K562 (cell line): Measurements from ENCODE around the gene PIGK. TPM values are rescaled to one million over a fixed set of nuclear protein-coding genes. Genes with fewer than 3 reads are reported as not detected.

Experiments used
- ATAC-seq: fragments of 200-7000 bp; cut with Tn5 transposase; 3 replicates; pipeline ENCODE4 v1.9.1; 2020; ENCODE audit warnings: moderate library complexity
- BruUV-seq: library from RNA; stranded (reverse); fragments of 400-500 nt; replicated peaks from 2 replicates; lab custom pipeline; 2021; lab: Mats Ljungman, UMichigan
- CTCF ChIA-PET: fragments of 300-600 bp; formaldehyde crosslinking; extraction: SDS; loops from one replicate; lab custom pipeline; 2021; ENCODE audit warnings: low intra/inter-chr PET ratio; lab: Yijun Ruan, JAX
- POLR2A ChIA-PET: fragments of 300-600, 350-650 bp; sonication (Branson Sonifier 250); formaldehyde crosslinking; extraction: SDS; loops from one replicate; lab custom pipeline; 2021; ENCODE audit warnings: antibody characterized with exemption, inconsistent platforms; lab: Yijun Ruan, JAX
- DNase-seq, 4 experiments: peaks; one replicate each; pipeline versions ENCODE4 v3.0.0 to v3.0.0-alpha.2; 2011 to 2018; ENCODE audit warnings: low spot score in 3 of 4, mixed read lengths in 3 of 4; ENCODE audit errors: extremely low read depth in 1 of 4
- FAIRE-seq: peaks from 2 replicates; lab custom pipeline; 2011; peaks lifted over from hg19 to GRCh38; lab: Jason Lieb, UNC
- H2AFZ ChIP-seq: 2 replicates; pipeline ENCODE4 v1.6.0; 2011; ENCODE audit warnings: low read depth, low read length, control low read depth, inconsistent platforms
- H3K27ac ChIP-seq: fragments of 200-600 bp; 3 replicates; pipeline ENCODE4 v1.8.0; 2011; ENCODE audit warnings: low read depth, mild to moderate bottlenecking, control low read depth, inconsistent platforms, low read length, moderate library complexity, mixed read lengths; ENCODE audit errors: extremely low read depth
- H3K27me3 ChIP-seq, 2 experiments: fragments of 300-600 bp in 1 of 2; 2 replicates in 1 of 2; 3 replicates in 1 of 2; pipeline versions ENCODE4 v1.6.0 to v1.8.0; 2011; ENCODE audit warnings: inconsistent platforms in 2 of 2, low read length in 2 of 2, mild to moderate bottlenecking in 1 of 2, mixed read lengths in 1 of 2, moderate library complexity in 1 of 2; ENCODE audit not compliant: control insufficient read depth in 2 of 2, insufficient read depth in 2 of 2
- H3K36me3 ChIP-seq: fragments of 300-600 bp; 3 replicates; pipeline ENCODE4 v1.8.0; 2011; ENCODE audit warnings: mild to moderate bottlenecking, low read length, inconsistent platforms; ENCODE audit not compliant: control insufficient read depth, insufficient read depth
- H3K4me1 ChIP-seq, 2 experiments: fragments of 200-600 bp in 1 of 2; replicated peaks in 1 of 2; 2 replicates in 1 of 2; 3 replicates in 1 of 2; pipeline versions ENCODE4 v1.5.1 to v1.8.0; 2011; ENCODE audit warnings: inconsistent platforms in 2 of 2, low read length in 2 of 2, mild to moderate bottlenecking in 1 of 2, mixed read lengths in 1 of 2, moderate library complexity in 1 of 2; ENCODE audit not compliant: control insufficient read depth in 2 of 2, insufficient read depth in 2 of 2
- H3K4me2 ChIP-seq: 2 replicates; pipeline ENCODE4 v1.6.1; 2011; ENCODE audit warnings: low read length, control low read depth, inconsistent platforms, mixed read lengths; ENCODE audit not compliant: insufficient read depth
- H3K4me3 ChIP-seq: fragments of 200-600 bp; sonication (generic), shearing (Covaris generic); 2 replicates; pipeline ENCODE4 v1.5.1; 2016; ENCODE audit warnings: control low read depth, inconsistent platforms
- H3K79me2 ChIP-seq: fragments of 200-600 bp; 3 replicates; pipeline ENCODE4 v1.8.0; 2011; ENCODE audit warnings: low read length, inconsistent platforms; ENCODE audit not compliant: control insufficient read depth, insufficient read depth
- H3K9ac ChIP-seq, 2 experiments: 2 replicates each; pipeline versions ENCODE4 v1.6.0 to v1.6.1; 2011; ENCODE audit warnings: low read depth in 2 of 2, low read length in 2 of 2, control low read depth in 1 of 2, inconsistent platforms in 1 of 2, mild to moderate bottlenecking in 1 of 2, mixed read lengths in 1 of 2; ENCODE audit not compliant: insufficient read depth in 1 of 2
- H3K9me1 ChIP-seq: one replicate; pipeline ENCODE4 v1.6.0; 2011; ENCODE audit warnings: inconsistent platforms, mild to moderate bottlenecking, low read length, moderate library complexity; ENCODE audit not compliant: control insufficient read depth, insufficient read depth
- H3K9me3 ChIP-seq: replicated peaks from 2 replicates; pipeline ENCODE4 v1.5.1; 2011; ENCODE audit warnings: low read depth, low read length, inconsistent platforms; ENCODE audit not compliant: control insufficient read depth, insufficient read depth
- H4K20me1 ChIP-seq: replicated peaks from 2 replicates; pipeline ENCODE4 v1.6.1; 2011; ENCODE audit warnings: low read length, inconsistent platforms, mixed read lengths; ENCODE audit not compliant: control insufficient read depth, insufficient read depth
- ERF ChIP-seq: fragments of 450-650 bp; formaldehyde crosslinking; IDR thresholded peaks from 2 replicates; pipeline ENCODE4 v1.4.0; 2020; ENCODE audit warnings: mild to moderate bottlenecking, mixed read lengths
- HBP1 ChIP-seq: fragments of 450-650 bp; formaldehyde crosslinking; IDR thresholded peaks from 2 replicates; pipeline ENCODE4 v1.4.0; 2022; ENCODE audit warnings: missing genetic modification characterization
- MCM7 ChIP-seq, 2 experiments: fragments of 450-650 bp; IDR thresholded peaks; 2 replicates each; pipeline ENCODE4 v1.6.1; 2016 to 2018
- NUFIP1 ChIP-seq: fragments of 450-650 bp; IDR thresholded peaks from 2 replicates; pipeline ENCODE4 v1.6.1; 2018; ENCODE audit not compliant: partially characterized antibody
- PHF8 ChIP-seq: fragments of 200-600 bp; sonication (generic); IDR thresholded peaks from 2 replicates; pipeline ENCODE4 v1.6.1; 2012; ENCODE audit warnings: mixed run types, mild to moderate bottlenecking, inconsistent platforms, low read length, moderate library complexity, borderline replicate concordance
- PPARD ChIP-seq: fragments of 250-450 bp; sonication (Bioruptor Pico); IDR thresholded peaks from 2 replicates; pipeline ENCODE4 v1.8.0; 2022; ENCODE audit warnings: inconsistent platforms, mild to moderate bottlenecking, moderate library complexity
- ZBTB26 ChIP-seq: fragments of 450-650 bp; formaldehyde crosslinking; IDR thresholded peaks from 2 replicates; pipeline ENCODE4 v1.4.0; 2022; ENCODE audit warnings: missing genetic modification characterization
- ZFP30 ChIP-seq: fragments of 250-450 bp; sonication (Bioruptor Pico); IDR thresholded peaks from 2 replicates; pipeline ENCODE4 v1.8.0; 2022; ENCODE audit warnings: moderate library complexity, mild to moderate bottlenecking, inconsistent platforms, borderline replicate concordance
- ZFPM2 ChIP-seq: fragments of 250-450 bp; sonication (Bioruptor Pico); IDR thresholded peaks from 2 replicates; pipeline ENCODE4 v1.5.1; 2022; ENCODE audit warnings: mild to moderate bottlenecking
- ZNF212 ChIP-seq: fragments of 450-650 bp; formaldehyde crosslinking; IDR thresholded peaks from 2 replicates; pipeline ENCODE4 v1.4.0; 2020; ENCODE audit warnings: mild to moderate bottlenecking
- ZNF778 ChIP-seq: fragments of 450-650 bp; formaldehyde crosslinking; IDR thresholded peaks from 2 replicates; pipeline ENCODE4 v1.4.0; 2020; ENCODE audit warnings: mild to moderate bottlenecking, moderate library complexity
- WGBS: fragments of 100-300 bp; shearing (Covaris generic); methylation state at CpG from one replicate; pipeline ENCODE4 v1.1.6; 2016; ENCODE audit warnings: low coverage, mixed read lengths; ENCODE audit not compliant: insufficient coverage; ENCODE audit errors: missing lambda C conversion rate; 5-methylcytosine and 5-hydroxymethylcytosine counted together
- in situ Hi-C: fragments of 300-500 bp; cut with MboI; formaldehyde crosslinking; loops from 4 replicates; pipeline ENCODE4 v1.15.0; 2018; ENCODE audit warnings: inconsistent platforms, mixed read lengths
- intact Hi-C: fragments of 100-400 bp; cut with micrococcal nuclease; formaldehyde crosslinking; loops from 2 replicates; pipeline ENCODE4 v1.14.2; 2022
- polyA plus RNA-seq, 8 experiments: library from polyadenylated mRNA; depleted of rRNA in 4 of 8; stranded (reverse) in 5 of 8; unstranded in 3 of 8; fragments of >200 nt; fragmentation: Nextera tagmentation in 2 of 8; fragmentation: Illumina TruSeq in 1 of 8; extraction: Ambion mirVana in 2 of 8; extraction: Trizol in 1 of 8; gene quantifications; 2 replicates each; pipeline versions ENCODE4 v1.2.1 to v1.2.3, GENCODE V29; 2011 to 2014; ENCODE audit warnings: inconsistent platforms in 1 of 8, missing spikeins in 1 of 8
- total RNA-seq, 7 experiments: library from RNA; depleted of rRNA in 6 of 7; stranded (reverse); fragments of >200 nt in 6 of 7; fragmentation: Illumina TruSeq in 2 of 7; extraction: Trizol in 2 of 7; gene quantifications; 2 replicates each; pipeline versions ENCODE4 v1.2.1 to v1.2.3, GENCODE V29; 2011 to 2021; ENCODE audit warnings: low replicate concordance in 1 of 7

The PIGK gene
- total and polyA plus RNA-seq, 9 of the 15 experiments (the other 6 are each of a cell fraction or from before 2014, with no cell fraction given), result 15.7 to 59.5 (median 29.9) TPM

GRCh38 chr1:77222496-77222895 is 3.3 kb upstream of the PIGK start:
- BruUV-seq, result no TSS peak
- no peaks in the 10 kb centered on the region for H3K9me1 ChIP-seq
- H3K27ac ChIP-seq, result no peak overlapping the region
- intact Hi-C loops (no loop called here), in situ Hi-C loops (no loop called here)
- H3K9ac ChIP-seq, result no peak overlapping the region
- no peaks in the 10 kb centered on the region for H3K9me3 ChIP-seq
- H3K4me3 ChIP-seq, result no peak overlapping the region
- FAIRE-seq (no peak), DNase-seq (no peak), ATAC-seq (no peak)
- H3K27me3 ChIP-seq, result no peaks in the 10 kb centered on the region
- no peaks in the 10 kb centered on the region; a peak in 2 of 5 replicates for H3K4me1 ChIP-seq
- H3K4me2 ChIP-seq, result no peak overlapping the region
- WGBS, result 79% methylated on average over 5 of the region's 5 CpGs
- no peak overlapping the region for H2AFZ ChIP-seq
- no peaks in the 10 kb centered on the region for H4K20me1 ChIP-seq
- H3K79me2 ChIP-seq, result peaks cover 25% of the 10 kb centered on the region; the same call in 2 of the 3 replicates
- CTCF ChIA-PET, result no interaction called here
- TF ChIP-seq PHF8, result no peak
- TF ChIP-seq ZNF778 (CRISPR knock-in tag), result no peak
- no peak for TF ChIP-seq MCM7 (IDR thresholded peaks at IDR 0.05)
- no peak for TF ChIP-seq ERF (CRISPR knock-in tag)
- TF ChIP-seq PPARD, result no peak
- no peak for TF ChIP-seq ZFP30 (CRISPR knock-in tag)
- TF ChIP-seq HBP1 (CRISPR knock-in tag), result no peak
- TF ChIP-seq ZFPM2, result no peak
- no peak for TF ChIP-seq ZBTB26 (CRISPR knock-in tag)
- no peak for TF ChIP-seq NUFIP1
- no peak for TF ChIP-seq ZNF212 (CRISPR knock-in tag)
- POLR2A ChIA-PET, result interaction anchor here (0.7 kb wide), 1 partner anchor 92 kb away, joined by 3 read pairs; no protein-coding TSS in a partner anchor
- H3K36me3 ChIP-seq, result peaks cover 3% of the 10 kb centered on the region; the same call in 2 of the 3 replicates
